PC-3 (cell line): ENCODE data around the gene PPARD.
A peak's percentile ranks its signal among the peaks of the same experiment; 100 is the strongest.

Source experiments
- EZH2 ChIP-seq: fragments of 300-600 bp; sonication (generic); IDR thresholded peaks from one replicate; pipeline ENCODE4 v1.6.1; 2017; ENCODE audit warnings: antibody characterized with exemption, mild to moderate bottlenecking, low read length; ENCODE audit not compliant: unreplicated experiment
- TF ChIP-seq, protein P1 (sequence below): fragments of 300-600 bp; sonication (generic); conservative IDR thresholded peaks from 2 replicates; pipeline ENCODE4 v1.5.1; 2017; ENCODE audit warnings: antibody characterized with exemption, low read depth, mild to moderate bottlenecking, low read length

DNA sequence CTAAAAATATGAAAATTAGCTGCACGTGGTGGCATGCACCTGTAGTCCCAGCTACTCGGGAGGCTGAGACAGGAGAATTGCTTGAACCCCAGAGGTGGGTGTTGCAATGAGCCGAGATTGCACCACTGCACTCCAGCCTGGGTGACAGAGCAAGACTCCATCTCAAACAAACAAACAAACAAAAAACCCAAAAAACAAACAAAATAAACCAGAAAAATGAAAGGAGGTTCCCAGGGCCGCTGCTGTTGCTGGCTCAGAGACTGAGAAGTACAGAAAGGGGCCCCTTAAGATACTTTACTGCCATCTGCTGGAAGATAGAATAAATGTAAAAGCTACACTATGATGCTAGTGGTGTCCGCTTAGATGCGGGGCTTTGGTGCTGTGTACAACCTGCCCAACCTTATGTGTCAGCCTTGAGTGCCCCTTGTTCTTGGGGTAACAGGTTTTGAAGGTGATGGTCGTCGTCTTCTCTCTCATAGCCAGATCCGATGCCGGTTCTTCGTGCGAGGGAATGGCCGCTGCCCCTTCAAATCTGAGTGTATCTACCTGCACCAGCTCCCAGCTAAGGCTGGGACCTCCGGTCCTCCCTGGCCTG is 107.0 kb downstream of the PPARD start:
- TF ChIP-seq, protein P1, sequence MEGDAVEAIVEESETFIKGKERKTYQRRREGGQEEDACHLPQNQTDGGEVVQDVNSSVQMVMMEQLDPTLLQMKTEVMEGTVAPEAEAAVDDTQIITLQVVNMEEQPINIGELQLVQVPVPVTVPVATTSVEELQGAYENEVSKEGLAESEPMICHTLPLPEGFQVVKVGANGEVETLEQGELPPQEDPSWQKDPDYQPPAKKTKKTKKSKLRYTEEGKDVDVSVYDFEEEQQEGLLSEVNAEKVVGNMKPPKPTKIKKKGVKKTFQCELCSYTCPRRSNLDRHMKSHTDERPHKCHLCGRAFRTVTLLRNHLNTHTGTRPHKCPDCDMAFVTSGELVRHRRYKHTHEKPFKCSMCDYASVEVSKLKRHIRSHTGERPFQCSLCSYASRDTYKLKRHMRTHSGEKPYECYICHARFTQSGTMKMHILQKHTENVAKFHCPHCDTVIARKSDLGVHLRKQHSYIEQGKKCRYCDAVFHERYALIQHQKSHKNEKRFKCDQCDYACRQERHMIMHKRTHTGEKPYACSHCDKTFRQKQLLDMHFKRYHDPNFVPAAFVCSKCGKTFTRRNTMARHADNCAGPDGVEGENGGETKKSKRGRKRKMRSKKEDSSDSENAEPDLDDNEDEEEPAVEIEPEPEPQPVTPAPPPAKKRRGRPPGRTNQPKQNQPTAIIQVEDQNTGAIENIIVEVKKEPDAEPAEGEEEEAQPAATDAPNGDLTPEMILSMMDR, result peak; percentile 80
- no peak for TF ChIP-seq EZH2
